Endothelial cell (in vitro differentiated cells): ENCODE results near the gene KRT20. TPM values are rescaled to one million over a fixed set of nuclear protein-coding genes. Genes with fewer than 3 reads are reported as not detected.
"Not testable (repeated sequence)": the region's sequence is repeated elsewhere in the genome, so short reads cannot be mapped to it uniquely, and the experiment has no call there.

Experiments
- DNase-seq: peaks from one replicate; pipeline ENCODE4 v3.0.0; 2021; ENCODE audit warnings: low spot score
- H3K27ac Mint-ChIP-seq: one replicate; pipeline ENCODE4 v1.8.0; 2021; ENCODE audit warnings: mixed read lengths, inconsistent platforms; ENCODE audit not compliant: unreplicated experiment
- H3K27me3 Mint-ChIP-seq: one replicate; pipeline ENCODE4 v1.8.0; 2021; ENCODE audit warnings: mild to moderate bottlenecking, moderate library complexity, mixed read lengths, inconsistent platforms; ENCODE audit not compliant: unreplicated experiment
- H3K36me3 Mint-ChIP-seq: one replicate; pipeline ENCODE4 v1.8.0; 2021; ENCODE audit warnings: mild to moderate bottlenecking, low read depth, mixed read lengths, inconsistent platforms; ENCODE audit not compliant: unreplicated experiment
- H3K4me1 Mint-ChIP-seq: one replicate; pipeline ENCODE4 v1.8.0; 2021; ENCODE audit warnings: mild to moderate bottlenecking, mixed read lengths, inconsistent platforms; ENCODE audit not compliant: unreplicated experiment
- H3K4me3 Mint-ChIP-seq: one replicate; pipeline ENCODE4 v1.8.0; 2021; ENCODE audit warnings: mild to moderate bottlenecking, mixed read lengths, inconsistent platforms; ENCODE audit not compliant: unreplicated experiment
- H3K9me3 Mint-ChIP-seq: one replicate; pipeline ENCODE4 v1.8.0; 2021; ENCODE audit warnings: mixed read lengths, inconsistent platforms; ENCODE audit not compliant: unreplicated experiment
- total RNA-seq: library from RNA; stranded (reverse); fragmentation: NEBNext Ultra II Directional; extraction: Animal tissue kit (Norgen Biotek cat#: 25700); gene quantifications from one replicate; pipeline ENCODE4 v1.2.1, GENCODE V29; 2021; ENCODE audit not compliant: unreplicated experiment
- TF ChIP-seq, protein P1 (sequence below): fragments of 200-600 bp; sonication (generic); IDR thresholded peaks from one replicate; pipeline ENCODE4 v1.5.0; 2021; ENCODE audit warnings: antibody characterized with exemption; ENCODE audit not compliant: unreplicated experiment

The KRT20 gene
- total RNA-seq, 1 donor from 2014 or later: not detected

DNA sequence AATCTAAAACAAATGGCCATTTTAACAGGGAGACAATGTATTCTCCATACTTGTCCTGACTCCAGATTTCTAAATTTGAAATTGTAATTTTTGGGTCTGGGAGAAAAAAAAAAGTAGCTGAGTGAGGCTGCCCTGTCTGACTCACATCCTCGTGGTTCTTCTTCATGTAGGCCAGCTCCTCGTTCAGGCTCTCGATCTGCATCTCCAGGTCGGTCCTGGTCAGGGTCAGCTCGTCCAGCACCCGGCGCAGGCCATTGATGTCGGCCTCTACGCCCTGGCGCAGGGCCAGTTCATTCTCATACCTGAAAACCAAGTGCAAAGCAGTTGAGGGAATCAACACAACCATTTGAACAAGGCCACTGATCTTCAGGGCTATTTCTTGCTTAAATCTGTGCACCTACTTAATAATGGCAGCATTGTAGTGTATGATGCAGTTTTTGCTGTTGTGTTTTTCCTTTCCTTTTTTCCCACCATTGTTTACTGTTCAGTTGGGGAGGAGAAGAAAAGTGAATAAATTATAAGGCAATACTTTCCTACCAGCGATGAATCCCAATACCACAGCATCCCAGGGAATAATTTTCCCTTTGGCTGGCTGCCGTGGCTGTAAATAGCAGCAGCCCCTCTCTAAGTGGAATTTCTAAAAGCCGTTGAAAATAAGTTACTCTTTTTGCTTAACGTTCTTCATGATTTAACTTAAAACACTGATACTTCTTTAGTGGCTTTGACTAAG, 20.2 kb downstream of the KRT20 start:
- no peak overlapping the region for H3K4me3 Mint-ChIP-seq
- H3K27ac Mint-ChIP-seq: no peak overlapping the region
- no peaks in the 10 kb centered on the region for H3K9me3 Mint-ChIP-seq
- no peaks in the 10 kb centered on the region for H3K4me1 Mint-ChIP-seq
- no peak for DNase-seq
- H3K36me3 Mint-ChIP-seq: no peaks in the 10 kb centered on the region
- TF ChIP-seq, protein P1, sequence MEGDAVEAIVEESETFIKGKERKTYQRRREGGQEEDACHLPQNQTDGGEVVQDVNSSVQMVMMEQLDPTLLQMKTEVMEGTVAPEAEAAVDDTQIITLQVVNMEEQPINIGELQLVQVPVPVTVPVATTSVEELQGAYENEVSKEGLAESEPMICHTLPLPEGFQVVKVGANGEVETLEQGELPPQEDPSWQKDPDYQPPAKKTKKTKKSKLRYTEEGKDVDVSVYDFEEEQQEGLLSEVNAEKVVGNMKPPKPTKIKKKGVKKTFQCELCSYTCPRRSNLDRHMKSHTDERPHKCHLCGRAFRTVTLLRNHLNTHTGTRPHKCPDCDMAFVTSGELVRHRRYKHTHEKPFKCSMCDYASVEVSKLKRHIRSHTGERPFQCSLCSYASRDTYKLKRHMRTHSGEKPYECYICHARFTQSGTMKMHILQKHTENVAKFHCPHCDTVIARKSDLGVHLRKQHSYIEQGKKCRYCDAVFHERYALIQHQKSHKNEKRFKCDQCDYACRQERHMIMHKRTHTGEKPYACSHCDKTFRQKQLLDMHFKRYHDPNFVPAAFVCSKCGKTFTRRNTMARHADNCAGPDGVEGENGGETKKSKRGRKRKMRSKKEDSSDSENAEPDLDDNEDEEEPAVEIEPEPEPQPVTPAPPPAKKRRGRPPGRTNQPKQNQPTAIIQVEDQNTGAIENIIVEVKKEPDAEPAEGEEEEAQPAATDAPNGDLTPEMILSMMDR: no peak
- H3K27me3 Mint-ChIP-seq: no peaks in the 10 kb centered on the region

DNA sequence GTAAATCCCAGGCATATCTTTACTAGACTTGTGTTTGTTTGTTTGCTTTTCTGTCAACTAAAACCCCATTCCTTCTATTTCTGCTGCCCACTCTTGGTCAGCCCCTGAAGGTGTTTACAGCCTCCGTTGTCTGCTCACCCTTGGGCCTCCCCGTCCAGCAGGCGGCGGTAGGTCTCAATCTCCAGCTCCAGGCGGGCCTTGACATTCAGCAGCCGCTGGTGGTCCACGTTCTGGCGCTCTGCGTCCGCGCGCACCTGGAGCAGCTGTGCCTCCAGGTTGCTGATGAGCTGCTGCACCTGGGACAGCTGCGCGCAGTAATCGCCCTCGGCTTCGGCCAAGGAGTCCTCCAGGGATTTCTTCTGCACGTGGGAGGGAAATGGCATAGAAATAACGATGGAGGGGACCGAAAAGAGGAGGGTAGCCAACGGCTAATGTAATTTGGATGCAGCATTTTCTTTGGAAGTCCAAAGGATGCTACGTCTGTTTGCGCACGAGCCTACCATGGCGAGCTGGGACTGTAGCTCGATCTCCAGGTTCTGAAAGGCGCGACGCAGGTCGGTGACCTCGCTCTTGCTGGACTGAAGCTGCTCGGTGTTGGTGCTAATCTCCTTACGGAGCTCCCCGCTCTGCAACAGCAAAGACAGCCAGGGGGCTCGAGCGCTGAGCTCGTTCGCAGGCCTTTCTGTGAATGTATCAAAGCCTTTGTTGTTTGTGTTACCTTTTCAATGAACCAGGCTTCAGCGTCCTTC, 21.9 kb downstream of the KRT20 start:
- TF ChIP-seq, protein P1: peak; percentile 66
- Mint-ChIP-seq H3K4me1 (no peaks in the 10 kb centered on the region), H3K36me3 (no peaks in the 10 kb centered on the region), H3K9me3 (no peaks in the 10 kb centered on the region), H3K4me3 (no peak overlapping the region), H3K27ac (no peak overlapping the region), H3K27me3 (no peaks in the 10 kb centered on the region)
- peak; percentile 82 for DNase-seq

DNA sequence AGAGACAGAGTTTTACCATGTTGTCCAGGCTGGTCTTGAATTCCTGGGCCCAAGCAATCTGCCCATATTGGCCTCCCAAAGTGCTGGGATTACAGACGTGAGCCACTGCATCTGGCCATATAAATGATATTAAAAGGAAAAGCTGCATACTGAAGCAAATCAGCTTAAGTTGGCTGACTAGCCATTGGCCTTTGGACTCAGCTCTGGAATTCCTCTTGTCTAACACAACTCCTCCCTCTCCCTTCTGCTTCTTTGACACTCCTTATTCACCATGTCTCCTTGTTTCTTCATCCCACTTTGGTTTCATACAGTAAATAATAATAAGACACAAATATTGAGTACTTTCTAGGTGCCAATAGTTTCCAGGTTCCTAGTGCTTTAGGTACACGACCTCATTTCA, 25.5 kb downstream of the KRT20 start:
- H3K36me3 Mint-ChIP-seq: no peaks in the 10 kb centered on the region
- TF ChIP-seq, protein P1: no peak
- no peaks in the 10 kb centered on the region for H3K9me3 Mint-ChIP-seq
- H3K4me1 Mint-ChIP-seq: no peaks in the 10 kb centered on the region
- no peak for DNase-seq
- no peak overlapping the region for H3K27ac Mint-ChIP-seq
- H3K27me3 Mint-ChIP-seq: no peaks in the 10 kb centered on the region
- H3K4me3 Mint-ChIP-seq: no peak overlapping the region

DNA sequence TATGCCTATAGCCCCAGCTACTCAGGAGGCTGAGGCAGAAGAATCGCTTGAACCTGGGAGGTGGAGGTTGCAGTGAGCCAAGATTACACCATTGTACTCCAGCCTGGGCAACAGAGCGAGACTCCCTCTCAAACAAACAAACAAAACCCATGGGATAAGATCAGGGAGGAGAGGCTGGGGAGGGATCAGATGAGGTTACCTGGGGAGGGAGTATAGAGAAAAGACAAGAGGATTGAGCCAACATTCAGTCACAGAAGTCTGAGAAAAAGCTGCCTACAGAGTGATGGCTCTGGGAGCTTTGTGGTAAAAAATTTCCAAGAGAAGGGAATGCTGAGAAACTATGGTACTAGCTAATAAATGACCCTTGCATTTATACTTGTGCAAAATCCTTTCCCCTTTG, 26.4 kb downstream of the KRT20 start:
- H3K36me3 Mint-ChIP-seq, H3K9me3 Mint-ChIP-seq, DNase-seq, H3K27ac Mint-ChIP-seq, H3K4me3 Mint-ChIP-seq, H3K4me1 Mint-ChIP-seq, H3K27me3 Mint-ChIP-seq: not testable (repeated sequence)

DNA sequence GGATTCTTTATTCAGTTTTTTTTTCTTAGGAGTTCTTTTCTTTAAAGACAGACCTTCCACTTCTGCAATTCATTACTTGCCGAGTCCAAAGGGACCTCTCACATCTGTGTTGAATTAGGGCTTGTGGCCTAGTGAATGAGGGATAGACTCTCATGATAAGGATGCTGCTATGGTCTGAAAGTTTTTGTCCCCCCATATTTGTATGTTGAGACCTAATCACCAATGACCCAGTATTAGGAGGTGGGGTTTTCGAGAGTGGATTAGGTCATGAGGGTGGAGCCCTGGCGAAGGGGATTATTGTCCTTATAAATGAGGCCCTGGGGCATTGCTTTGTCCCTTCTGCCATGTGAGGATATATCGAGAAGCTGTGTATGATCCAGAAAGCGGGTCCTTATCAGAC, 27.5 kb downstream of the KRT20 start:
- Mint-ChIP-seq H3K4me1 (no peaks in the 10 kb centered on the region), H3K36me3 (no peaks in the 10 kb centered on the region), H3K27me3 (no peaks in the 10 kb centered on the region), H3K27ac (no peak overlapping the region), H3K4me3 (no peak overlapping the region), H3K9me3 (no peaks in the 10 kb centered on the region)
- TF ChIP-seq, protein P1: no peak
- DNase-seq: no peak
